ENCODE data around the gene ZNF273.

- TF ChIP-seq CTCF (IDR thresholded peaks at IDR 0.05) (no peak), POLR2A (IDR thresholded peaks at IDR 0.05) (no peak)
Observed at GRCh38 chr7:64877714-64878610, 25.1 kb upstream of the ZNF273 start.
